ENCODE results near the gene ANGPTL2.
"Not testable (repeated sequence)": the region's sequence is repeated elsewhere in the genome, so short reads cannot be mapped to it uniquely, and the experiment has no call there.

ANGPTL2 gene

GRCh38 chr9:127147251-127147650 lies 24.8 kb upstream of the ANGPTL2 start:
- no peak overlapping the region for H3K4me3 ChIP-seq (replicated peaks; ENCODE audit: low read depth, low read length)

GRCh38 chr9:127146841-127147240 lies 24.4 kb upstream of the ANGPTL2 start:
- not testable (repeated sequence) for DNase-seq (ENCODE audit: low read depth); H3K4me3 ChIP-seq (replicated peaks; ENCODE audit: low read depth, low read length)

More at GRCh38 chr9:127147251-127147650, 24.8 kb upstream of the ANGPTL2 start:
- no peak for TF ChIP-seq CTCF (IDR thresholded peaks at IDR 0.05; ENCODE audit: low read length, missing control alignments)
- DNase-seq (ENCODE audit: low read depth): no peak

GRCh38 chr9:127144670-127145445 lies 22.4 kb upstream of the ANGPTL2 start:
- H3K4me3 ChIP-seq (replicated peaks; ENCODE audit: low read depth, low read length): no peak overlapping the region
- TF ChIP-seq CTCF (IDR thresholded peaks at IDR 0.05; ENCODE audit: low read length, missing control alignments): peak; percentile 3
- DNase-seq (ENCODE audit: low read depth): peak; percentile 72

- H3K4me3 ChIP-seq (replicated peaks; ENCODE audit: low read depth, low read length): no peak overlapping the region
- TF ChIP-seq CTCF (IDR thresholded peaks at IDR 0.05; ENCODE audit: low read length, missing control alignments): no peak
- DNase-seq (ENCODE audit: low read depth): no peak
These were observed 21.6 kb upstream of the ANGPTL2 start for GRCh38 chr9:127143920-127144465.

GRCh38 chr9:127142931-127143464 lies 20.6 kb upstream of the ANGPTL2 start:
- no peak for DNase-seq (ENCODE audit: low read depth)
- no peak overlapping the region for H3K4me3 ChIP-seq (replicated peaks; ENCODE audit: low read depth, low read length)
- no peak for TF ChIP-seq CTCF (IDR thresholded peaks at IDR 0.05; ENCODE audit: low read length, missing control alignments)

- no peak overlapping the region for H3K4me3 ChIP-seq (replicated peaks; ENCODE audit: low read depth, low read length)
- TF ChIP-seq CTCF (IDR thresholded peaks at IDR 0.05; ENCODE audit: low read length, missing control alignments): no peak
- no peak for DNase-seq (ENCODE audit: low read depth)
These were observed 19.9 kb upstream of the ANGPTL2 start for GRCh38 chr9:127142291-127142690.

GRCh38 chr9:127140842-127141675 lies 18.6 kb upstream of the ANGPTL2 start:
- DNase-seq (ENCODE audit: low read depth): no peak
- no peak overlapping the region for H3K4me3 ChIP-seq (replicated peaks; ENCODE audit: low read depth, low read length)
- no peak for TF ChIP-seq CTCF (IDR thresholded peaks at IDR 0.05; ENCODE audit: low read length, missing control alignments)

All from fibroblast of pulmonary artery (primary cell).